Kidney epithelial cell (primary cell): ENCODE measurements around the gene CCDC158. TPM values are rescaled to one million over a fixed set of nuclear protein-coding genes. Genes with fewer than 3 reads are reported as not detected.

ENCODE experiments used
- DNase-seq: peaks from one replicate; pipeline ENCODE4 v3.0.0-alpha.2; 2010; ENCODE audit warnings: low read depth
- H3K27me3 ChIP-seq: 2 replicates; pipeline ENCODE4 v1.6.0; 2011; ENCODE audit warnings: low read length; ENCODE audit not compliant: control insufficient read depth, insufficient read depth
- H3K36me3 ChIP-seq: 2 replicates; pipeline ENCODE4 v1.5.1; 2011; ENCODE audit warnings: low read length; ENCODE audit not compliant: control insufficient read depth, insufficient read depth
- H3K4me3 ChIP-seq: 2 replicates; pipeline ENCODE4 v1.5.1; 2011; ENCODE audit warnings: low read depth, mild to moderate bottlenecking, control low read depth, low read length
- total RNA-seq: library from RNA; depleted of rRNA; stranded (reverse); fragments of >200 nt; gene quantifications from 2 replicates; pipeline ENCODE4 v1.2.3, GENCODE V29; 2015
- TF ChIP-seq, protein P1 (sequence below): IDR thresholded peaks from 2 replicates; pipeline ENCODE4 v1.5.1; 2011; ENCODE audit warnings: mild to moderate bottlenecking, moderate library complexity, low read length, control low read depth, inconsistent platforms; ENCODE audit not compliant: insufficient read depth, poor library complexity, severe bottlenecking

Gene CCDC158
- total RNA-seq, 1 donor from 2014 or later = 0.84 TPM

DNA sequence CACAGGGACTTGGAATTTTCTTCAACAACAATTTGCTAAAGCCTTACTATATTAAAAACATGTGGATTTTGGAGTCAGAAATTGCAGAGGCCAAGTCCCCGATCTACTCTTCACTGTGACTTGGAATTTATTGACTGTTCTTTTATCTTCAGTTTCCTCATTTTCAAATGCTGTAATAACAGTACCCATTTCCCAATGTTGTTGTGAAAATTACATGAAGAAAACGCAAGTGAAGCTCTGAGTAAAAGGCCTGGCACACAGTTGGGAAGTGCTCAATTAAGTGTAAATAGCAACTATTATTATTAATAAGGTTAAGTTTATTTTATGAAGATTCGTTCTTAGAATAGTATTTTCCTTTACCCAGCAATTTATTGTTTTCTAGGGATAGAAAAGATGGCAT is 98.7 kb downstream of the CCDC158 start:
- H3K27me3 ChIP-seq = no peaks in the 10 kb centered on the region
- H3K4me3 ChIP-seq = no peak overlapping the region
- no peaks in the 10 kb centered on the region for H3K36me3 ChIP-seq
- DNase-seq = no peak
- TF ChIP-seq, protein P1, sequence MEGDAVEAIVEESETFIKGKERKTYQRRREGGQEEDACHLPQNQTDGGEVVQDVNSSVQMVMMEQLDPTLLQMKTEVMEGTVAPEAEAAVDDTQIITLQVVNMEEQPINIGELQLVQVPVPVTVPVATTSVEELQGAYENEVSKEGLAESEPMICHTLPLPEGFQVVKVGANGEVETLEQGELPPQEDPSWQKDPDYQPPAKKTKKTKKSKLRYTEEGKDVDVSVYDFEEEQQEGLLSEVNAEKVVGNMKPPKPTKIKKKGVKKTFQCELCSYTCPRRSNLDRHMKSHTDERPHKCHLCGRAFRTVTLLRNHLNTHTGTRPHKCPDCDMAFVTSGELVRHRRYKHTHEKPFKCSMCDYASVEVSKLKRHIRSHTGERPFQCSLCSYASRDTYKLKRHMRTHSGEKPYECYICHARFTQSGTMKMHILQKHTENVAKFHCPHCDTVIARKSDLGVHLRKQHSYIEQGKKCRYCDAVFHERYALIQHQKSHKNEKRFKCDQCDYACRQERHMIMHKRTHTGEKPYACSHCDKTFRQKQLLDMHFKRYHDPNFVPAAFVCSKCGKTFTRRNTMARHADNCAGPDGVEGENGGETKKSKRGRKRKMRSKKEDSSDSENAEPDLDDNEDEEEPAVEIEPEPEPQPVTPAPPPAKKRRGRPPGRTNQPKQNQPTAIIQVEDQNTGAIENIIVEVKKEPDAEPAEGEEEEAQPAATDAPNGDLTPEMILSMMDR = no peak

DNA sequence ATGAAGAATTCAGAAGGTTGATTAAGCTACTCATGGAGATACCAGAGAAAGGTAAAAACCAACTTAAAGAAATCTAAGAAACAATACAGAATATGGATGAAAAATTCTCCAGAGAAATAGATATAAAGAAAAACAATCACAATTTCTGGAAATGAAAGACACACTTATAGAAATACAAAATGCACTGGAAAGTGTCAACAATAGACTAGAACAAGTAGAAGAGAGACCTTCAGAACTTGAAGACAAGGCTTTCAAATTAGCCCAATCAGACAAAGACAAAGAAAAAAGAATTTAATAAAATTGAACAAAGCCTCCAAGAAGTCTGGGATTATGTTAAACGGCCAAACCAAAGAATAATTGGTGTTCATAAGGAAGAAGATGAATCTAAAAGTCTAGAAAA is 104.8 kb downstream of the CCDC158 start:
- no peak for DNase-seq
- H3K4me3 ChIP-seq = no peak overlapping the region
- TF ChIP-seq, protein P1 = no peak
- no peaks in the 10 kb centered on the region for H3K36me3 ChIP-seq
- H3K27me3 ChIP-seq = no peaks in the 10 kb centered on the region

DNA sequence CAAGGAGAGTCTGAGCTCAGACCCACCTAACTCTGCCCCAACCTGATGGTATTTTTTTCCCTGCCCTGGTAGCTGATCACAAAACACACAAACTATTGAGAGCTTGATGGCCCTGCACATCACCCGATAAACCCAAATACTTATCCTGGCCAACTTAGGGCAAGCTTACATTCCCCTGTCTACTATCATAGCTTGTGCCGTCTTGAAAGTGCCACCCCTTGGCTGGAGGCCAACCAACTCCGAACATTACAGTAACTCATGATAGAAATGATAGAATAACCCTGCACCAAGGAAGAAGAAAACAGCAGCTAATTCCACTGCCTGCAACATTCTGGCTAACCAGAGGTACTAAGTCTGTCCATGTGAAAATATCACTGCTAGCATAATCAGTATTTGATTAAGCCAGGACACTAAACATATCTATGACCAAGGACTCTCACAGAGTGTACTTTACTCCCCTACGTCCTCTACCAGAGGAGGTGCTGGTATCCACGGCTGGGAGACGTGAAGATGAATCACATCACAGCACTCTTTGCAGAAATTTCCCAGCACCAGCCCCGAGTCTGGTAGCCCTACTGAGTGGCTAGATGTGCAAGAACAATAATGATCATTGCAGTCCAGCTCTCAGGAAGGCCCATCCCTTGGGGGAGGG is 105.5 kb downstream of the CCDC158 start:
- TF ChIP-seq, protein P1 = no peak
- no peak for DNase-seq
- Histone ChIP-seq H3K27me3 (no peaks in the 10 kb centered on the region), H3K4me3 (no peak overlapping the region), H3K36me3 (no peaks in the 10 kb centered on the region)

DNA sequence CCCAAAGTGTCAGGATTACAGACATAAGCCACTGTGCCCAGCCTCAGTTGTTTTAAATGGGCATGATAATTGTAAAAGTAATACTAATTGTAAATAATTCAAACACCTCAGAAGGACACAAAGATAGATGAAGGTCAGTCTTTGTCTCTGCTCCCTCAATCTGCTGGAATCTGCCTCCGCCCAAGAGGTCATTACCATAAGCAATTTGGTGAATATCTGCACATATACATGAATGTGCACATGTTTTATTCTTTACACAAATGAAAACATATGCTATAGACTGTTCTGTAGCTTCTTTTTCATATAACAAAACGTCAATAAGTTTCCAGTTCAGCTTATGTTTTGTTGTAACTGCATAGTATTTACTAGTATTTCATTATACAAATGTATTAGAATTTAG is 107.4 kb downstream of the CCDC158 start:
- no peak overlapping the region for H3K4me3 ChIP-seq
- peaks cover 1% of the 10 kb centered on the region for H3K36me3 ChIP-seq
- TF ChIP-seq, protein P1 = no peak
- no peaks in the 10 kb centered on the region for H3K27me3 ChIP-seq
- DNase-seq = no peak

DNA sequence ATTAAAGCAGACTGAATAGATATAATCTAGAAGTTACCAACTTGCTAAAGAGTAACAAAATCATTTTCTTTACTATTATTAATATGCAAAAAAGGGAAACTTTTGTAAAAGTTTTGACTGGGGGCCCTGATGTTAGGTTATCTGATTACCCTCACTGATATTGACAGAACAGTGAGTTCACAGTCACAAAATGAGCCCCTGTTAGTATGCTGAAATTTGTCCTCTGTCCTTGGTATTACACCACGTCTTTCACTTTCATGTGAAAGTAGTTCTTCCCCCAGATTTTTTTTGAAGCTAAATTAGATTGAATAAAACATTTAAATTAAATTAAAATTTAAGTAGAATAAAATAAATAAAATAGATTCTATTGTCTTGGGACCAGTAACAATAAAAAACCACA is 108.5 kb downstream of the CCDC158 start:
- Histone ChIP-seq H3K4me3 (no peak overlapping the region), H3K27me3 (no peaks in the 10 kb centered on the region), H3K36me3 (peaks cover 1% of the 10 kb centered on the region)
- DNase-seq = no peak
- TF ChIP-seq, protein P1 = no peak

DNA sequence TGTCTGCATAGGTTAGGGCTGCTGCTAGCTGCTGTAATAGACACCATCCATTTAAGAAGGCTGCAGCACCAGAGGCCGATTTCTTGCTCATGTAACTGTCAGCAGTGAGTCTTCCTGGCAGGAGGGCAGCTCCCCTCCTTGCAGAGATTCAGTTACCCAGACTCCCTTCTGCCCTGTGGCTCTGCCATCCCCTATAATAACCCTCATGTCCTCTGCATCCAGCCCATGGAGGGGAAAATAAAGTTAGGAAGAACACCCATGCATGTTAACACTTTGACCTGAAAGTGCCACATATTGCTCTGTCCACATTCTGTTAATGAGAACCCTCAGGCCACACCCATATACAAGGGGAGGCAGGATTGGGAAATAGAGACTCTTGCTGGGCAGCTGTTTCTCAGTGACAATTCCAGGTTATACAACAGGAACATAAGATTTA is 109.0 kb downstream of the CCDC158 start:
- Histone ChIP-seq H3K27me3 (no peaks in the 10 kb centered on the region), H3K36me3 (peaks cover 1% of the 10 kb centered on the region), H3K4me3 (no peak overlapping the region)
- no peak for DNase-seq
- TF ChIP-seq, protein P1 = no peak
